GM21619 (cell line): Measurements from ENCODE around the gene MALRD1.

Experiments used
- ATAC-seq: cut with Tn5 transposase; IDR thresholded peaks from one replicate; pipeline ENCODE4 v1.9.1; 2021; ENCODE audit not compliant: unreplicated experiment

Gene MALRD1

GRCh38 chr10:19629567-19629966 is 581.0 kb downstream of the MALRD1 start:
- no peak for ATAC-seq

- ATAC-seq: no peak
These were observed 585.6 kb downstream of the MALRD1 start for GRCh38 chr10:19634163-19634562.

- ATAC-seq: no peak
These were observed 589.7 kb downstream of the MALRD1 start for GRCh38 chr10:19638182-19638895.

- ATAC-seq: no peak
These were observed 590.3 kb downstream of the MALRD1 start for GRCh38 chr10:19638896-19639233.

GRCh38 chr10:19640566-19641263 is 592.1 kb downstream of the MALRD1 start:
- ATAC-seq: no peak

- ATAC-seq: no peak
These were observed 602.9 kb downstream of the MALRD1 start for GRCh38 chr10:19651549-19651948.

GRCh38 chr10:19652750-19653149 is 604.1 kb downstream of the MALRD1 start:
- ATAC-seq: no peak

GRCh38 chr10:19653931-19654330 is 605.3 kb downstream of the MALRD1 start:
- ATAC-seq: no peak

GRCh38 chr10:19654576-19654975 is 606.0 kb downstream of the MALRD1 start:
- no peak for ATAC-seq

GRCh38 chr10:19656420-19657042 is 607.9 kb downstream of the MALRD1 start:
- no peak for ATAC-seq

GRCh38 chr10:19658131-19658530 is 609.5 kb downstream of the MALRD1 start:
- no peak for ATAC-seq

- ATAC-seq: no peak
These were observed 610.1 kb downstream of the MALRD1 start for GRCh38 chr10:19658622-19659233.

- no peak for ATAC-seq
These were observed 611.5 kb downstream of the MALRD1 start for GRCh38 chr10:19659920-19660655.

- no peak for ATAC-seq
These were observed 614.7 kb downstream of the MALRD1 start for GRCh38 chr10:19663344-19663743.

- no peak for ATAC-seq
These were observed 619.5 kb downstream of the MALRD1 start for GRCh38 chr10:19668116-19668515.

GRCh38 chr10:19676063-19676462 is 627.5 kb downstream of the MALRD1 start:
- ATAC-seq: no peak

GRCh38 chr10:19683356-19683755 is 634.8 kb downstream of the MALRD1 start:
- no peak for ATAC-seq

- ATAC-seq: no peak
These were observed 635.4 kb downstream of the MALRD1 start for GRCh38 chr10:19683960-19684359.

- no peak for ATAC-seq
These were observed 639.7 kb downstream of the MALRD1 start for GRCh38 chr10:19688344-19688743.

GRCh38 chr10:19689231-19689630 is 640.6 kb downstream of the MALRD1 start:
- no peak for ATAC-seq

GRCh38 chr10:19699299-19699698 is 650.7 kb downstream of the MALRD1 start:
- no peak for ATAC-seq
